Effector memory CD4-positive, alpha-beta T cell (primary cell): ENCODE results near the gene AQP12B.

Source experiments
- DNase-seq, 3 donors: peaks; one replicate each; pipeline ENCODE4 v3.0.0-alpha.2; 2020
- H3K27ac ChIP-seq: 2 replicates; pipeline ENCODE4 v1.7.0; 2013; ENCODE audit warnings: mild to moderate bottlenecking, low read length, moderate library complexity; ENCODE audit not compliant: insufficient read depth, poor library complexity, severe bottlenecking
- H3K27me3 ChIP-seq: replicated peaks from 2 replicates; pipeline ENCODE4 v1.7.0; 2013; ENCODE audit warnings: mild to moderate bottlenecking, low read length; ENCODE audit not compliant: insufficient read depth, control insufficient read depth, poor library complexity, severe bottlenecking
- H3K36me3 ChIP-seq: 2 replicates; pipeline ENCODE4 v1.7.0; 2013; ENCODE audit warnings: mild to moderate bottlenecking, low read length, moderate library complexity; ENCODE audit not compliant: control insufficient read depth, insufficient read depth
- H3K4me1 ChIP-seq: 2 replicates; pipeline ENCODE4 v1.7.0; 2013; ENCODE audit warnings: low read length, mild to moderate bottlenecking; ENCODE audit not compliant: control insufficient read depth, insufficient read depth, poor library complexity, severe bottlenecking
- H3K4me3 ChIP-seq: 2 replicates; pipeline ENCODE4 v1.7.0; 2013; ENCODE audit warnings: low read length, low read depth, mild to moderate bottlenecking; ENCODE audit not compliant: insufficient read depth, poor library complexity, severe bottlenecking
- H3K9me3 ChIP-seq: 2 replicates; pipeline ENCODE4 v1.7.0; 2013; ENCODE audit warnings: mild to moderate bottlenecking, low read length, moderate library complexity; ENCODE audit not compliant: control insufficient read depth

The AQP12B gene

GRCh38 chr2:240635998-240636547, 46.6 kb downstream of the AQP12B start:
- Histone ChIP-seq H3K4me1 (no peaks in the 10 kb centered on the region), H3K36me3 (no peaks in the 10 kb centered on the region), H3K27me3 (no peaks in the 10 kb centered on the region), H3K9me3 (peaks cover 7% of the 10 kb centered on the region), H3K4me3 (no peak overlapping the region), H3K27ac (no peak overlapping the region)
- no peak for DNase-seq

- Histone ChIP-seq H3K4me1 (no peaks in the 10 kb centered on the region), H3K27ac (no peak overlapping the region), H3K4me3 (no peak overlapping the region), H3K9me3 (peaks cover 7% of the 10 kb centered on the region), H3K27me3 (no peaks in the 10 kb centered on the region), H3K36me3 (no peaks in the 10 kb centered on the region)
- DNase-seq, result no peak
Observed at GRCh38 chr2:240635121-240635997, 47.3 kb downstream of the AQP12B start.

- Histone ChIP-seq H3K4me1 (peaks cover 8% of the 10 kb centered on the region), H3K27me3 (no peaks in the 10 kb centered on the region), H3K9me3 (peaks cover 7% of the 10 kb centered on the region), H3K27ac (no peak overlapping the region), H3K36me3 (no peaks in the 10 kb centered on the region), H3K4me3 (no peak overlapping the region)
- DNase-seq, result no peak
Observed at GRCh38 chr2:240632306-240632721, 50.4 kb downstream of the AQP12B start.

- no peak overlapping the region for H3K4me3 ChIP-seq
- no peak for DNase-seq
- H3K36me3 ChIP-seq, result no peaks in the 10 kb centered on the region
- peaks cover 7% of the 10 kb centered on the region for H3K9me3 ChIP-seq
- H3K27me3 ChIP-seq, result no peaks in the 10 kb centered on the region
- no peak overlapping the region for H3K27ac ChIP-seq
- H3K4me1 ChIP-seq, result peaks cover 14% of the 10 kb centered on the region
Observed at GRCh38 chr2:240631548-240632305, 51.0 kb downstream of the AQP12B start.

GRCh38 chr2:240630771-240631547, 51.7 kb downstream of the AQP12B start:
- Histone ChIP-seq H3K27ac (no peak overlapping the region), H3K27me3 (no peaks in the 10 kb centered on the region), H3K9me3 (peaks cover 7% of the 10 kb centered on the region), H3K4me1 (peaks cover 22% of the 10 kb centered on the region), H3K36me3 (no peaks in the 10 kb centered on the region), H3K4me3 (no peak overlapping the region)
- DNase-seq, result no peak

GRCh38 chr2:240629968-240630770, 52.5 kb downstream of the AQP12B start:
- no peak overlapping the region for H3K27ac ChIP-seq
- H3K4me1 ChIP-seq, result peaks cover 30% of the 10 kb centered on the region
- H3K9me3 ChIP-seq, result peaks cover 7% of the 10 kb centered on the region
- H3K36me3 ChIP-seq, result no peaks in the 10 kb centered on the region
- no peak overlapping the region for H3K4me3 ChIP-seq
- DNase-seq, result no peak
- H3K27me3 ChIP-seq, result no peaks in the 10 kb centered on the region

GRCh38 chr2:240629619-240629967, 53.1 kb downstream of the AQP12B start:
- Histone ChIP-seq H3K4me1 (peaks cover 35% of the 10 kb centered on the region), H3K27me3 (no peaks in the 10 kb centered on the region), H3K9me3 (peaks cover 7% of the 10 kb centered on the region), H3K4me3 (no peak overlapping the region), H3K27ac (no peak overlapping the region), H3K36me3 (no peaks in the 10 kb centered on the region)
- DNase-seq, result no peak

GRCh38 chr2:240628808-240629618, 53.7 kb downstream of the AQP12B start:
- Histone ChIP-seq H3K9me3 (peaks cover 5% of the 10 kb centered on the region), H3K27me3 (no peaks in the 10 kb centered on the region), H3K36me3 (no peaks in the 10 kb centered on the region), H3K27ac (no peak overlapping the region), H3K4me1 (peaks cover 41% of the 10 kb centered on the region), H3K4me3 (no peak overlapping the region)
- no peak for DNase-seq

GRCh38 chr2:240628507-240628807, 54.2 kb downstream of the AQP12B start:
- DNase-seq, result no peak
- H3K4me1 ChIP-seq, result peaks cover 47% of the 10 kb centered on the region
- H3K36me3 ChIP-seq, result no peaks in the 10 kb centered on the region

More at GRCh38 chr2:240628507-240628807, 54.2 kb downstream of the AQP12B start:
- Histone ChIP-seq H3K9me3 (no peaks in the 10 kb centered on the region), H3K27ac (no peak overlapping the region), H3K27me3 (no peaks in the 10 kb centered on the region), H3K4me3 (no peak overlapping the region)
